Measurements from ENCODE around the gene NTHL1.
"Not testable (repeated sequence)": the region's sequence is repeated elsewhere in the genome, so short reads cannot be mapped to it uniquely, and the experiment has no call there.

Gene NTHL1

DNA sequence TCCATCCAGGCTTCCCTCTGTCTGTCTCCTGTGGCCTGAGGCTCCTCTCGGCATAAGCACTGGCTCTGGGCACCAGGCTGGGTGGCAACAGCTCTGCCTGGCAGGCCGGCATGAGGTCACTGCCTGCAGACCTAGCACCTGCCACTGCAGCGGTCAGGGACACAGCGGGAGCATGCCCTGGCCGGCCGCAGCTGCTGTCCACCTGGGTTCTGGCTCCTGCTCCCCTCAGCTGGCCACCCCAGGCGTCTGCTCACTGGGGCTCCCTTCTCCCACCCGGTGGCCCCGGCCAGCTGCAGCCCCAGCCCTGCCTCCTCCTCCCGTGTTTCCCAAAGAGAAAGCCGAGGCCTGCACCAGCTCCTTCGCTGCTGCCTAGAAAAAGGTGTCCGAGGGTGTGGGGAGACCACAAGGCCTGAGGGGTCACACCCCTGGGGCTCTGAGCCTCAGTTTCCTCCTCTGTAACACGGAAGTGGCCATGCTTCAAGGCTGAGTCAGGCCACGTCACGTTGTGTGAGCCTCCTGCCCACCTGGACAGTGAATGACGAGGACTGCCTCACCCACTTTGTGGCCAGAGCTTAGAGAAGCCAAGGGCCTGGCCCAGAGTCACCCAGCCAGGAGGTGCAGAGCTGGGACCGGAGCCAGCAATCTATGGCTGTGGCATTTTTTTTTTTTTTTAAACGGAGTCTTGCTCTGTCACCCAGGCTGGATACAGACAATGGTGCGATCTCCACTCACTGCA, 6.7 kb downstream of the NTHL1 start:
- DNase-seq (ENCODE audit: low read depth) = no peak

DNA sequence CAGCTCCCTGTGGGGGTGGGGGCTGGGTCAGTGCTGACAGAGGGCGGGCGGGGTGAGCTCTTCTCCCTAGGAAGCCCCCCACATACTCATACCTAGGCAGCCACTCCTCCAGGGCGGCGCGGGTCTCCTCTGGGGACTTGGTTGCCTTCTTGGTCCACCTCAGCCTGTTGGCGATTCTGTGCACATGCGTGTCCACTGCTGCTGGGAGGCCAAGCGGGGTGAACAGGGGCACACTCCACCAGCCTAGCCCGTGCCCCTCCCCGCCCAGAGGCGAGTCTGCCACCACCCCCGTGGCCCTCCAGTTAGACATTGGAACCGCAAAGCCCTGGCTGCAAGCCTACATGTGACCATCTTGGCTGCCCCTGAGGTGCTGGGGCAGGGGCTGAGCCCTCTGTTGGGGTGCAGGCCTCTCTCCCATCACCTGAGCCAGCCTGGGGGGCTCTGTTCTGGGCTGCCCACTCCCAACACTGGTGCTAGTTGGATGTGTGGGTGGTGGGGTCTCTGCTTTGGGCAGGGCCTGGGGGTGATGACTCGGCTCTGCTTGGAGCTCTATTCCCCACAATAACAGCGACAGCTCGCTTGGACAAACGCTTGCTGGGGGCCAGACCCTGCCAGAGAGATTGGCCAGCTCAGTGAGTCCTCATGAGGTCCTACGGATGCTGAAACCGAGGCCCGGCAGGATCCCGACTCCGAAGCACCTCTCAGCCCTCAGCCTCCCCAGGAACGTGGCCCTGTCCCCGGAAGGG, 7.4 kb downstream of the NTHL1 start:
- no peak for DNase-seq (ENCODE audit: low read depth)

DNA sequence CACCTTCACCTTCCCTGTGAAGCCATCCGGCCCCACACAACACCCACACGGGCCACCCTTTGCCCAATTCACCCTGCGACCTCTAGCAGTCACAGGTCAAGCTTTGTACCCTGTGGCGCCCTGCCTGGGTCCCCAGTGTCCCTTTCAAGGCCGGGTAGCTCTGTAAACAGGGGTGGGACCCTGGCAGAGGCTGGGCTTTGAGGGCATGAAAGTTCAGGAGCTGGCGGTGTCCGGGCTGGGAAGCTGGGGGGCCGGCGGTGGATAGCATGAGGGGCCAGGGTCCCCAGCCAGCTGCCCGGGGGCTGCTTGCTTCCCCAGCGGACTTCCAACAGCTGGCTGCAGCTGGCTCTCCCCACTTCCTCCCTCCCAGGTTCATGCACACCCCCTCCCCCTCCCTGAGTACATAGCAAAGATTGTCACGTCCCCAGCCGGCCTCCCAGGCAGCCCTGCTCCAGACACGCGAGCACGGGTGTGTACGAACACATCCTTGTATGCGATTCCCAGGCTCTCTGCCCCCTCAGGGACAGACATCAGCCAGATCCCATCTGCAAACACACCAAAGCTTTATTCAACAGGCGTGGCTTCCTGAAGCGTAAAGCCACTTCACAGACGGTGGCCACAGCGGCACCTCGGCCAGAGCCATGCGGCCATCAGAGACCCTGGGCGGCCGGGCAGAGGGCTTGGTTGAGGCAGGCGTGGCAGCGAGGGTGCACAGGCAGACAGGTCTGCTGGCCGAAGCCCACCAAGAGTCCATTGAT, 8.2 kb downstream of the NTHL1 start:
- DNase-seq (ENCODE audit: low read depth) = no peak

GRCh38 chr16:2038382-2039231, 9.0 kb downstream of the NTHL1 start:
- no peak for DNase-seq (ENCODE audit: low read depth)

- DNase-seq (ENCODE audit: low read depth) = no peak
Observed at GRCh38 chr16:2037647-2038381, 9.8 kb downstream of the NTHL1 start.

- DNase-seq (ENCODE audit: low read depth) = no peak
Observed at GRCh38 chr16:2037115-2037514, 10.5 kb downstream of the NTHL1 start.

DNA sequence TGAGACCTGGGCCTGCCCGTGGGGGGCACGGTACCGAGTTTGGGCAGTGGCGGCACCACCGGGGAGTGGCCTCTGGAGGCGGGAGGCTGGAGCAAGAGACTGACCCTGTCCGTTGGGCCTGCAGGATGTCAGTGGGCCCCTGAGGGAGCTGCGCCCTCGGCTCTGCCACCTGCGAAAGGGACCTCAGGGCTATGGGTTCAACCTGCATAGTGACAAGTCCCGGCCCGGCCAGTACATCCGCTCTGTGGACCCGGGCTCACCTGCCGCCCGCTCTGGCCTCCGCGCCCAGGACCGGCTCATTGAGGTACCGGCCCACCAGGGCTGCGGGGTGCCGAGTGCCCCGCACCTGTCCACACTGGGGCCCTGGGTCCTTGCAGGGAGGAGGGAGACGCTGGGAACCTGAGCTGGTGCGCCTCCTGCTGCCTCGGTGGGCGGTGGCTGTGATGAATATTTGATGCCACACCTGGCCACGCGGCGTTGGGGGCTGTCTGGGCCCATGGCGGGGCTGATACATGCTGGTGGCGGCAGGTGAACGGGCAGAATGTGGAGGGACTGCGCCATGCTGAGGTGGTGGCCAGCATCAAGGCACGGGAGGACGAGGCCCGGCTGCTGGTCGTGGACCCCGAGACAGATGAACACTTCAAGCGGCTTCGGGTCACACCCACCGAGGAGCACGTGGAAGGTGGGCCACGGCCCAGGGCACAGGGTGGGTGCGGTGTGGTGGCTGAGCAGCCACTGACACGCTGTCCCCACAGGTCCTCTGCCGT, 11.3 kb downstream of the NTHL1 start:
- no peak for DNase-seq (ENCODE audit: low read depth)

DNA sequence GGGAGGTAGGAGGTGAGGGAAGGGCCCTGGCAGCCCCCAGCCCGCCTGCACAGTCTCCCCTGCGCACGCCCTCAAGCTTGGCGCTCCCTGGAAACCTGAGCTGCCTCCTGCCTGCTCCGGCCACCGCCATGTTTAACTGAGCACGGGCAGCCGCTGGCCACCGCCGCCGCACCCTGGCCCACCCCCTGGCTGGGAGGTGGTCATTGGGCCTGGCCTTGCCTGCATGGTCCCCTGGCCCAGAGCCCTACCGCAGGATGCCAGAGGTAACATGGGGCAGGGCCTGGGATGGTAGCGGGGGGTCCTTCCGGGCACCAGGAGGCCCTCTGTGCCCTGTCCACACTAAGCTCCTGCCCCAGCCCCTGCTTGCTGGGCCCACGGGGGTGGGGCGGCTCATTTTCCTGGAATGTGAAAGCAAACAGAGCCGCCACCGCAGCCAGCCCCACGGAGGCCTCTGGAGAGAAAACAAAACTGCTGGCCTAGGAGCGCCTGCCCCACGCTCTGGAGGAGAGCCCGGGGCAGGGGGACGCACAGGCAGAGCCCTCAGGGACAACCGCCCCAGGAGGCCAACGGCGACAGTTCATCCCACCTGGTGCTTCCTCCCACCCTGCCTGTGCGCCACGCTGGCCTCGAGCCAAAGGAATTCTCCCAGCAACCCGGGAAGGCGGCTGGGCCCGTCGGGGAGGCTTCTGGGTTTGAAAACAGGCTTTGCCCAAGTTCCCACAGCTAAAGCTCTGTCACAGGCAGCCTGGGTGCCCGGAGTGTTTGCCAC, 12.0 kb downstream of the NTHL1 start:
- no peak for DNase-seq (ENCODE audit: low read depth)

GRCh38 chr16:2034696-2035430, 12.8 kb downstream of the NTHL1 start:
- DNase-seq (ENCODE audit: low read depth) = no peak

DNA sequence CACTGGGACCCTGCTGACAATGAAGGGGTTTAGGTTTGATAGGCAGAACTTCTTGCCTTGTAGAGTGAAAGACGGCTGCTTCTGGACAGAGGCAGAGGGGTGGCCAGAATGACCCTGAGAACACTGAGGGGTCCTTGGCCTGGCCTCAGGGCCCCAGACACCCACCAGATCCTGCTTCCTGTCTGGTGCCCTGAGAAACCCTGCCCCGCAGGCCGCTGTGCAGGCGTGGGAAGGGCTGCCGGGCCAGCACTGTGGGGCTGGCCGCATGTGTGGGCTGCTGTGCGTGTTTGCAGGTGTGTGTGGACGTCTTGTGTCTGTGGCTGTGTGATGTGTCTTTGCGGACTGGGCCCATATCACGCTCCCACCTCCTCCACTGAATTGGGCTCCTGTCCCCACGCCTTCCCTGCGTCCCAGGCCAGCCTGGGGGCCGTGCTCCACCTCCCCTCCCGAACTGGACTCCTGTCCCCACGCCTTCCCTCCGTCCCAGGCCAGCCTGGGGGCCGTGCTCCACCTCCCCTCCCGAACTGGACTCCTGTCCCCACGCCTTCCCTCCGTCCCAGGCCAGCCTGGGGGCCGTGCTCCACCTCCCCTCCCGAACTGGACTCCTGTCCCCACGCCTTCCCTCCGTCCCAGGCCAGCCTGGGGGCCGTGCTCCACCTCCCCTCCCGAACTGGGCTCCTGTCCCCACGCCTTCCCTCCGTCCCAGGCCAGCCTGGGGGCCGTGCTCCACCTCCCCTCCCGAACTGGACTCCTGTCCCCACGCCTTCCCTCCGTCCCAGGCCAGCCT, 13.5 kb downstream of the NTHL1 start:
- not testable (repeated sequence) for DNase-seq (ENCODE audit: low read depth)

DNA sequence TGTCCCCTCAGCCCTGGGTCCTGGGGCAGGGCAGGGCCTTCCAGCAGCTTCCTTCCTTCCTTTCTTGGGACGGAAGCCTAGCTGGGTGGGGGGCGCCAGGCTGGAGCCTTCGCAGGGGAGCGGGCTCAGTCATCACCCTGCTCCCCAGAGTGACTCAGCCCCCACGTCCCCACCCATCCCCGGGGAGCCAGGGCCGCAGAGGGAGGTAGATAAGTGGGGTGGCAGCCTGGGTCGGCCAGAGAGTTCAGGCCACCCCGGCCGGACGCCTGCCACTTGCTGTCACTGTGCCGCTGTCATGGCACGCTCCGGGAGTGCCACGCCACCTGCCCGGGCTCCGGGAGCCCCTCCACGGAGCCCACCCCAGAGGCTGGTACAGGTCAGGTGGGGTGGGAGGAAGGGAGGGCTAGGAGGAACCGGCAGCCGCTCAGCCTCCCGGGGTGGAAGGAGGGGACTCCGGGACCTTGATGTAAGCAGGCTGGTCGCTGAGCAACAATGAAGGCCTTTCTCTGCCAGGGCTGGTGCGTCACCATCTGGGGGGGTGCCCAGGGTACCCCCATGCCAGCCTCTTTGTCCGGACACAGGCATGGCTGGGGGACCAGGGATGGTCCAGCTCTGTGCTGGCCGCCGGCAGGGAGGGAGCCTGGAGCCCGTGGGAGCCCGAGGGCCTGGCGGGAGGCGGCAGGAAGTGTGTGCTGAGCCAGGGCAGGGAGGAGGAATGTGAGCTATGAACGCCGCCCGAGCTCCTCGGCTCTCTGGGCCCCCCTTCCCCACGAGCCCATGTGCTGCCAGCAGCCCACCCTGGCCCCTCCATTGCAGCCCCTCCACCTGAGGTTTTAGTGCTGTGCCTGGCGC, 14.4 kb downstream of the NTHL1 start:
- no peak for DNase-seq (ENCODE audit: low read depth)

DNA sequence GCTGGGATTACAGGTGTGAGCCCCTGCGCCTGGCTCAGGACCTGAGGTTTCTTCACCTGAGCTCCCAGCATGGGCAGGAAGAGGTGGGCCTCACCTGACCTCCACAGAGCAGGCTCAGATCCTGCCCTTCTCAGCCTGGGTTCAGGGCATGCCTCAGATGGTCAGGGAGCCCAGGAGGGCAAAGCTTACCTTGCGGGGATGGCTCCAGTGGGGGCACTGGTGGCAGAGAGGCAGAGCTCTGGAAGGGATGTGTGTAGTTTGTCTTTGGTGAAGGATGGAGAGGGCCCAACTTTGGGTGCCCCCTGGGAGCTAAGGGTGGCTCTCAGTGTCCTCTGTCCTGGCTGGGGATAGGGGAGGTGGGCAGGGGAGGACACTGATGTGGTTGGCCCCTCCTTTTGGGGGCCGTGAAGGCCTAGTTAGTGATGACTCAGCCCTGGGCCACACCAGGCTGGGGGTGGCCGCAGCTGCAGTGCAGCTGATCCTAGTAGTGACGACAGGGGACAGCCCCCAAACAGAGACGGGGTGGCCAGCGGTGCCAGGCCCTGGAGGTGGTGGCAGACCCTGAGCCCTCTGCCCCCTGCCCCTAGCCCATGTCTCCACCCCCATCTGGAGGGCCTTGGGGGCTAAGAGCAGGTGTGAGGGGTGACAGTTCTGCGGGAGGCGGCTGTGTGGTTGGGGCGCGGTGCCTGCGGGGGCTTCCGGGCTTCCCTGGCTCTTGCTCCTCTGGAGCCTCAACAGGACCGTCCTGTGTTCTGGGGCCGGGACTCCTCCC, 15.2 kb downstream of the NTHL1 start:
- DNase-seq (ENCODE audit: low read depth) = no peak

DNA sequence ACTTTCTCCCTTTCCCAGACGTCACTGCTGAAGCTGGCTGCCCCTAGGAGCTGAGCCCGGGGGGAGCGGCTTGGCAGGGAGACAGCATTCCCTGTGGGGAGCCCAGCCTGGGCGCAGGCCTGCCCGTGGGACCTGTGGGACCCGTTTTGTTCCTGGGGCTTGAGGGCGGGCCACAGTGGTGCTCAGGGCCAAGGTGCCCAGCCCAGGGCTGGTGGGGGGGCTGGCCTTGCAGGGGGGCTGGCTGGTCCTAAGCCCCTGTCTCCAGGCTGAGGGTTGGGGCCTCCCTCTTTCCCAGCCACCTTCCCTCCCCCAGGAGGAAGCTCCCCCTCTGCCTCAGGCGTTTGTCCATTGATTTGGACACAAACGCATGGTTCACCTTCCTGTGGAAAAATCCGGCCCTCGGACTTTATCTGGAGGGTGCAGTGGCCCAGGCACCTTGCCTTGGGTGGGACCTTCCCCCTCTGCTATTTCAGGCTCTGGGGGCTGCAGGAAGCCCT, 16.5 kb downstream of the NTHL1 start:
- DNase-seq (ENCODE audit: low read depth) = no peak

DNA sequence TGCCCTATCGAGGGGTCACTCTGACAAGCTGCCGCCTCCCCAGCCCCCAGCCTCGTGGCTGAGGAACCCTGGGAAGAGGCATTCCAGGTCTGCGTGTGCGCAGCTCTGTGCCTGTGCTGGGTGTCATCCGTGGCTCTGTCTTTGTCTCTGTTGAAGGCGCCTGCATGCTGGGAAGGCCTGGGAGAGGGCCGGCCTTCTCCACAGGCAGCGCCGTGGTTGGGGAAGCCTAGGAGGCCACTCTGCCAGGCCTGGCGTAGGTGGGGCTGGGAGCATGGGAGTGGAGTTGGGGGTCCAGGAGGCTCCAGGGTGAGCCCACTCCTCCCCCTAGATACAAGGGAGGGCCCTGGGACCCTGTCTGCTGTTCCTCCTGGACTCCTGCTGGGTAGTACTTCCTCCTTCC, 17.6 kb downstream of the NTHL1 start:
- DNase-seq (ENCODE audit: low read depth) = no peak

GRCh38 chr16:2029350-2029749, 18.3 kb downstream of the NTHL1 start:
- DNase-seq (ENCODE audit: low read depth) = no peak

- DNase-seq (ENCODE audit: low read depth) = no peak
Observed at GRCh38 chr16:2028620-2029220, 18.9 kb downstream of the NTHL1 start.

All from stimulated activated CD8-positive, alpha-beta memory T cell treated with anti-CD3 and anti-CD28 coated beads, Interleukin-15, amount 100 ng/mL, for 24 hours (primary cell).